GM23338 (cell line): ENCODE results near the gene CAST.

Experiments
- CREB1 ChIP-seq: fragments of 250-450 bp; sonication (Bioruptor Pico); IDR thresholded peaks from 2 replicates; pipeline ENCODE4 v1.5.0; 2020; ENCODE audit warnings: low read depth, mild to moderate bottlenecking, moderate library complexity
- CTCF ChIP-seq, 2 experiments: fragments of 200-600 bp in 1 of 2; sonication (generic) in 1 of 2; conservative IDR thresholded peaks; 2 replicates each; pipeline versions ENCODE4 v1.5.1 to v1.6.1; 2016 to 2017; ENCODE audit warnings: antibody characterized with exemption in 2 of 2, low read depth in 2 of 2, mild to moderate bottlenecking in 2 of 2, moderate library complexity in 1 of 2
- EZH2 ChIP-seq: fragments of 200-600 bp; sonication (generic); IDR thresholded peaks from one replicate; pipeline ENCODE4 v1.8.0; 2017; ENCODE audit warnings: antibody characterized with exemption, mild to moderate bottlenecking, low read depth; ENCODE audit not compliant: unreplicated experiment
- EZH2phosphoT487 ChIP-seq: fragments of 200-600 bp; sonication (generic); IDR thresholded peaks from one replicate; pipeline ENCODE4 v1.8.1; 2018; ENCODE audit warnings: antibody characterized with exemption; ENCODE audit not compliant: unreplicated experiment
- JUNB ChIP-seq: IDR thresholded peaks from one replicate; pipeline ENCODE4 v1.6.1; 2016; ENCODE audit warnings: antibody characterized with exemption; ENCODE audit not compliant: unreplicated experiment
- NANOG ChIP-seq: IDR thresholded peaks from 2 replicates; pipeline ENCODE4 v1.6.1; 2016; ENCODE audit warnings: antibody characterized with exemption, borderline replicate concordance
- POLR2AphosphoS5 ChIP-seq: IDR thresholded peaks from 2 replicates; pipeline ENCODE4 v1.6.1; 2016; ENCODE audit warnings: antibody characterized with exemption, low read depth
- REST ChIP-seq: IDR thresholded peaks from one replicate; pipeline ENCODE4 v1.6.1; 2018; ENCODE audit warnings: antibody characterized with exemption; ENCODE audit not compliant: unreplicated experiment
- STAT1 ChIP-seq: IDR thresholded peaks from one replicate; pipeline ENCODE4 v1.6.1; 2016; ENCODE audit warnings: antibody characterized with exemption; ENCODE audit not compliant: unreplicated experiment
- ZNF114 ChIP-seq: fragments of 250-450 bp; sonication (Bioruptor Pico); IDR thresholded peaks from 2 replicates; pipeline ENCODE4 v1.5.0; 2020; ENCODE audit warnings: mild to moderate bottlenecking, moderate library complexity
- ZNF331 ChIP-seq: fragments of 250-450 bp; sonication (Bioruptor Pico); IDR thresholded peaks from 2 replicates; pipeline ENCODE4 v1.5.0; 2020; ENCODE audit warnings: low read depth, mild to moderate bottlenecking, moderate library complexity
- ZNF462 ChIP-seq: fragments of 250-450 bp; sonication (Bioruptor Pico); IDR thresholded peaks from 2 replicates; pipeline ENCODE4 v1.5.0; 2020; ENCODE audit warnings: mild to moderate bottlenecking, moderate library complexity
- TF ChIP-seq, protein P1 (sequence below): IDR thresholded peaks from 2 replicates; pipeline ENCODE4 v1.6.1; 2016; ENCODE audit warnings: antibody characterized with exemption

- no peak for TF ChIP-seq CTCF (conservative IDR thresholded peaks at IDR 0.05; ENCODE audit: low read depth in 2 of 2)
- no peak for TF ChIP-seq ZNF462 (CRISPR knock-in tag)
- TF ChIP-seq EZH2phosphoT487, result no peak
- TF ChIP-seq POLR2AphosphoS5, result no peak
- TF ChIP-seq ZNF114 (CRISPR knock-in tag), result no peak
- no peak for TF ChIP-seq REST
- no peak for TF ChIP-seq JUNB
- no peak for TF ChIP-seq CREB1 (CRISPR knock-in tag)
- no peak for TF ChIP-seq EZH2
- TF ChIP-seq, protein P1, sequence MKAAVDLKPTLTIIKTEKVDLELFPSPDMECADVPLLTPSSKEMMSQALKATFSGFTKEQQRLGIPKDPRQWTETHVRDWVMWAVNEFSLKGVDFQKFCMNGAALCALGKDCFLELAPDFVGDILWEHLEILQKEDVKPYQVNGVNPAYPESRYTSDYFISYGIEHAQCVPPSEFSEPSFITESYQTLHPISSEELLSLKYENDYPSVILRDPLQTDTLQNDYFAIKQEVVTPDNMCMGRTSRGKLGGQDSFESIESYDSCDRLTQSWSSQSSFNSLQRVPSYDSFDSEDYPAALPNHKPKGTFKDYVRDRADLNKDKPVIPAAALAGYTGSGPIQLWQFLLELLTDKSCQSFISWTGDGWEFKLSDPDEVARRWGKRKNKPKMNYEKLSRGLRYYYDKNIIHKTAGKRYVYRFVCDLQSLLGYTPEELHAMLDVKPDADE, result no peak
- TF ChIP-seq ZNF331 (CRISPR knock-in tag), result no peak
- no peak for TF ChIP-seq STAT1
- TF ChIP-seq NANOG, result no peak
These were observed 93.7 kb downstream of the CAST start for GRCh38 chr5:96755851-96756250.
